Caco-2 (cell line): ENCODE results near the gene RANBP3. TPM values are rescaled to one million over a fixed set of nuclear protein-coding genes. Genes with fewer than 3 reads are reported as not detected.

Source experiments
- BruUV-seq: library from RNA; stranded (reverse); fragments of 400-500 nt; replicated peaks from 2 replicates; lab custom pipeline; 2021; lab: Mats Ljungman, UMichigan
- CTCF ChIA-PET: fragments of 300-600 bp; sonication (Branson Sonifier 250); formaldehyde crosslinking; loops from one replicate; lab custom pipeline; 2022; ENCODE audit warnings: antibody characterized with exemption; lab: Charles Lee
- POLR2A ChIA-PET: fragments of 300-600 bp; sonication (Branson Sonifier 250); formaldehyde crosslinking; loops from one replicate; lab custom pipeline; 2022; ENCODE audit warnings: antibody characterized with exemption; lab: Charles Lee
- DNase-seq, 2 experiments: peaks; one replicate each; pipeline versions ENCODE4 v3.0.0 to v3.0.0-alpha.2; 2020 to 2022
- H3K27me3 ChIP-seq: replicated peaks from 2 replicates; pipeline ENCODE4 v1.6.0; 2011; ENCODE audit warnings: low read length; ENCODE audit not compliant: control insufficient read depth, insufficient read depth
- H3K36me3 ChIP-seq: 2 replicates; pipeline ENCODE4 v1.5.1; 2011; ENCODE audit warnings: low read length; ENCODE audit not compliant: control insufficient read depth, insufficient read depth
- H3K4me1 ChIP-seq: fragments of 250-450 bp; sonication (Bioruptor Pico); 2 replicates; pipeline ENCODE4 v1.5.1; 2020; ENCODE audit warnings: mild to moderate bottlenecking
- H3K4me3 ChIP-seq: 2 replicates; pipeline ENCODE4 v1.5.1; 2011; ENCODE audit warnings: low read depth, mild to moderate bottlenecking, control low read depth, low read length
- H3K9me3 ChIP-seq: fragments of 250-450 bp; sonication (Bioruptor Pico); 2 replicates; pipeline ENCODE4 v1.5.1; 2020; ENCODE audit warnings: mild to moderate bottlenecking, moderate library complexity
- H3K27ac Mint-ChIP-seq: one replicate; pipeline ENCODE4 v1.8.0; 2022; ENCODE audit warnings: mixed read lengths; ENCODE audit not compliant: unreplicated experiment
- H3K27me3 Mint-ChIP-seq: one replicate; pipeline ENCODE4 v1.8.0; 2022; ENCODE audit warnings: mixed read lengths; ENCODE audit not compliant: insufficient read depth, unreplicated experiment
- H3K36me3 Mint-ChIP-seq: one replicate; pipeline ENCODE4 v1.8.0; 2022; ENCODE audit warnings: mild to moderate bottlenecking, mixed read lengths; ENCODE audit not compliant: insufficient read depth, unreplicated experiment
- H3K4me1 Mint-ChIP-seq: one replicate; pipeline ENCODE4 v1.8.0; 2022; ENCODE audit warnings: low read depth, mixed read lengths; ENCODE audit not compliant: unreplicated experiment
- H3K4me3 Mint-ChIP-seq: one replicate; pipeline ENCODE4 v1.8.0; 2022; ENCODE audit warnings: mild to moderate bottlenecking, moderate library complexity, mixed read lengths; ENCODE audit not compliant: unreplicated experiment
- H3K9me3 Mint-ChIP-seq: one replicate; pipeline ENCODE4 v1.8.0; 2022; ENCODE audit warnings: mixed read lengths; ENCODE audit not compliant: unreplicated experiment
- CTCF ChIP-seq, 2 experiments: fragments of 200-600 bp in 1 of 2; IDR thresholded peaks; 1 replicate in 1 of 2; 2 replicates in 1 of 2; pipeline versions ENCODE4 v1.5.1 to v1.8.0; 2011 to 2022; ENCODE audit warnings: antibody characterized with exemption in 1 of 2, control low read depth in 1 of 2, inconsistent platforms in 1 of 2, low read depth in 1 of 2, low read length in 1 of 2, mild to moderate bottlenecking in 1 of 2, moderate library complexity in 1 of 2; ENCODE audit not compliant: insufficient read depth in 1 of 2, severe bottlenecking in 1 of 2, unreplicated experiment in 1 of 2
- intact Hi-C: fragments of 100-400 bp; cut with micrococcal nuclease; formaldehyde crosslinking; loops from one replicate; pipeline ENCODE4 v1.10.0; 2022; ENCODE audit not compliant: unreplicated experiment
- total RNA-seq: library from RNA; stranded (reverse); gene quantifications from 2 replicates; pipeline ENCODE4 v1.2.3, GENCODE V29; 2022

Gene RANBP3
- total RNA-seq, 1 experiment from 2014 or later = 90.4 TPM

GRCh38 chr19:5996623-5997320 lies 18.8 kb upstream of the RANBP3 start:
- intact Hi-C loops = no loop called here
- no peaks in the 10 kb centered on the region for H3K4me1 Mint-ChIP-seq
- no peak for TF ChIP-seq CTCF (IDR thresholded peaks at IDR 0.05; ENCODE audit: insufficient read depth in 1 of 2, low read depth in 1 of 2, low read length in 1 of 2, severe bottlenecking in 1 of 2, unreplicated experiment in 1 of 2)
- H3K27me3 ChIP-seq = no peaks in the 10 kb centered on the region
- H3K36me3 Mint-ChIP-seq = no peaks in the 10 kb centered on the region
- no peak for DNase-seq
- no peaks in the 10 kb centered on the region for H3K27me3 Mint-ChIP-seq
- H3K9me3 Mint-ChIP-seq = no peaks in the 10 kb centered on the region
- no peak overlapping the region for H3K4me3 ChIP-seq
- no peak overlapping the region for H3K27ac Mint-ChIP-seq
- no TSS peak for BruUV-seq
- POLR2A ChIA-PET = no interaction called here
- 0 out of 2 replicates have a peak, but pooled peaks cover 6% of the 10 kb centered on the region for H3K4me1 ChIP-seq
- no peaks in the 10 kb centered on the region for H3K36me3 ChIP-seq
- CTCF ChIA-PET = interaction anchor here (0.6 kb wide), 1 partner anchor 150 kb away, joined by 6 read pairs; no protein-coding TSS in a partner anchor
- H3K4me3 Mint-ChIP-seq = no peak overlapping the region
- no peaks in the 10 kb centered on the region for H3K9me3 ChIP-seq

- H3K36me3 ChIP-seq = no peaks in the 10 kb centered on the region
- ChIA-PET POLR2A (no interaction called here), CTCF (no interaction called here)
- no peaks in the 10 kb centered on the region for H3K9me3 ChIP-seq
- no peaks in the 10 kb centered on the region for H3K36me3 Mint-ChIP-seq
- H3K27me3 ChIP-seq = no peaks in the 10 kb centered on the region
- H3K4me1 ChIP-seq = 0 out of 2 replicates have a peak, but pooled peaks cover 6% of the 10 kb centered on the region
- DNase-seq = no peak
- intact Hi-C loops = no loop called here
- no peaks in the 10 kb centered on the region for H3K27me3 Mint-ChIP-seq
- BruUV-seq = no TSS peak
- H3K4me3 ChIP-seq = no peak overlapping the region
- no peaks in the 10 kb centered on the region for H3K9me3 Mint-ChIP-seq
- no peak overlapping the region for H3K27ac Mint-ChIP-seq
- TF ChIP-seq CTCF (IDR thresholded peaks at IDR 0.05; ENCODE audit: insufficient read depth in 1 of 2, low read depth in 1 of 2, low read length in 1 of 2, severe bottlenecking in 1 of 2, unreplicated experiment in 1 of 2) = no peak
- H3K4me3 Mint-ChIP-seq = no peak overlapping the region
- H3K4me1 Mint-ChIP-seq = no peaks in the 10 kb centered on the region
Measured at GRCh38 chr19:5996102-5996501, 18.2 kb upstream of the RANBP3 start.

GRCh38 chr19:5995606-5996005 lies 17.7 kb upstream of the RANBP3 start:
- ChIA-PET POLR2A (no interaction called here), CTCF (no interaction called here)
- intact Hi-C loops = no loop called here
- no peak for TF ChIP-seq CTCF (IDR thresholded peaks at IDR 0.05; ENCODE audit: insufficient read depth in 1 of 2, low read depth in 1 of 2, low read length in 1 of 2, severe bottlenecking in 1 of 2, unreplicated experiment in 1 of 2)
- no peak for DNase-seq
- no peaks in the 10 kb centered on the region for H3K9me3 Mint-ChIP-seq
- H3K4me1 ChIP-seq = 0 out of 2 replicates have a peak, but pooled peaks cover 6% of the 10 kb centered on the region
- no peaks in the 10 kb centered on the region for H3K27me3 Mint-ChIP-seq
- H3K36me3 ChIP-seq = no peaks in the 10 kb centered on the region
- no peaks in the 10 kb centered on the region for H3K36me3 Mint-ChIP-seq
- H3K27ac Mint-ChIP-seq = no peak overlapping the region
- no peak overlapping the region for H3K4me3 ChIP-seq
- no peak overlapping the region for H3K4me3 Mint-ChIP-seq
- no peaks in the 10 kb centered on the region for H3K9me3 ChIP-seq
- H3K27me3 ChIP-seq = no peaks in the 10 kb centered on the region
- no TSS peak for BruUV-seq
- H3K4me1 Mint-ChIP-seq = no peaks in the 10 kb centered on the region
